ENCODE data around the gene MYO9A.

- TF ChIP-seq GATA2 (IDR thresholded peaks at IDR 0.05; ENCODE audit: low read depth, low read length) = no peak
- TF ChIP-seq GATA3 (IDR thresholded peaks at IDR 0.05; ENCODE audit: low read depth, low read length) = no peak
These were observed 147.5 kb downstream of the MYO9A start for GRCh38 chr15:71970435-71970834.

Data from SH-SY5Y (cell line).